Suprapubic skin (tissue), 4 donors: ENCODE results near the gene PTPN11. TPM values are rescaled to one million over a fixed set of nuclear protein-coding genes. Genes with fewer than 3 reads are reported as not detected.
"Not testable (repeated sequence)": the region's sequence is repeated elsewhere in the genome, so short reads cannot be mapped to it uniquely, and the experiment has no call there.

Experiments used
- DNase-seq, 2 donors: peaks; one replicate each; pipeline ENCODE4 v3.0.0-alpha.2; 2019; ENCODE audit warnings: low spot score in 2 of 2
- H3K27ac ChIP-seq: fragments of 200-600 bp; sonication (generic); one replicate; pipeline ENCODE4 v1.5.1; 2019
- H3K27me3 ChIP-seq: fragments of 200-600 bp; sonication (generic); one replicate; pipeline ENCODE4 v1.5.1; 2019
- H3K36me3 ChIP-seq: fragments of 200-600 bp; sonication (generic); one replicate; pipeline ENCODE4 v1.5.1; 2019
- H3K4me1 ChIP-seq: fragments of 200-600 bp; sonication (generic); one replicate; pipeline ENCODE4 v1.5.1; 2019
- H3K4me3 ChIP-seq: fragments of 200-600 bp; sonication (generic); one replicate; pipeline ENCODE4 v1.5.1; 2019; ENCODE audit warnings: mild to moderate bottlenecking
- H3K9me3 ChIP-seq: fragments of 200-600 bp; sonication (generic); one replicate; pipeline ENCODE4 v1.5.1; 2019
- CTCF ChIP-seq, 2 donors: fragments of 200-600 bp in 1 of 2; fragments of 450-650 bp in 1 of 2; sonication (generic) in 1 of 2; IDR thresholded peaks; one replicate each; pipeline ENCODE4 v1.5.1; 2016 to 2019; ENCODE audit warnings: antibody characterized with exemption in 2 of 2, mild to moderate bottlenecking in 1 of 2, moderate library complexity in 1 of 2
- EP300 ChIP-seq: sonication (generic); formaldehyde crosslinking; IDR thresholded peaks from one replicate; pipeline ENCODE4 v1.6.1; 2017; ENCODE audit warnings: antibody characterized with exemption
- POLR2A ChIP-seq, 2 donors: fragments of 450-650 bp; IDR thresholded peaks; one replicate each; pipeline ENCODE4 v1.6.1; 2017; ENCODE audit warnings: antibody characterized with exemption in 2 of 2, mild to moderate bottlenecking in 2 of 2, moderate library complexity in 2 of 2
- POLR2AphosphoS5 ChIP-seq, 3 donors: sonication (generic); formaldehyde crosslinking; IDR thresholded peaks; one replicate each; pipeline ENCODE4 v1.6.1; 2017; ENCODE audit warnings: antibody characterized with exemption in 3 of 3
- WGBS: methylation state at CpG from one replicate; pipeline ENCODE4 v1.1.5; 2018; 5-methylcytosine and 5-hydroxymethylcytosine counted together
- total RNA-seq, 4 donors: library from RNA; depleted of rRNA; stranded (reverse); fragments of >200 nt; gene quantifications; one replicate each; pipeline ENCODE4 v1.1.0, GENCODE V29; 2016

The PTPN11 gene
- total RNA-seq, 4 donors from 2014 or later, result 56.6 to 70.7 (median 65.3) TPM

GRCh38 chr12:112406519-112407488, 11.9 kb upstream of the PTPN11 start:
- H3K36me3 ChIP-seq, result peaks cover 44% of the 10 kb centered on the region
- 83% methylated on average over 11 of the region's 11 CpGs for WGBS
- no peak overlapping the region for H3K4me3 ChIP-seq
- TF ChIP-seq EP300, result no peak
- H3K27me3 ChIP-seq, result no peaks in the 10 kb centered on the region
- DNase-seq, result no peak
- no peak overlapping the region for H3K27ac ChIP-seq
- no peaks in the 10 kb centered on the region for H3K9me3 ChIP-seq
- peaks cover 21% of the 10 kb centered on the region for H3K4me1 ChIP-seq

- H3K4me1 ChIP-seq, result peaks cover 21% of the 10 kb centered on the region
- not testable (repeated sequence) for DNase-seq, H3K9me3 ChIP-seq, H3K27me3 ChIP-seq, H3K27ac ChIP-seq
- H3K36me3 ChIP-seq, result peaks cover 44% of the 10 kb centered on the region
- H3K4me3 ChIP-seq, result peak overlapping the region; percentile 86
- WGBS, result 83% methylated on average over 6 of the region's 6 CpGs
Observed at GRCh38 chr12:112407683-112408082, 11.1 kb upstream of the PTPN11 start.

- peaks cover 44% of the 10 kb centered on the region for H3K36me3 ChIP-seq
- peak overlapping the region; percentile 86 for H3K4me3 ChIP-seq
- peaks cover 21% of the 10 kb centered on the region for H3K4me1 ChIP-seq
- H3K9me3 ChIP-seq, result no peaks in the 10 kb centered on the region
- peak overlapping the region; percentile 91 for H3K27ac ChIP-seq
- H3K27me3 ChIP-seq, result no peaks in the 10 kb centered on the region
- no peak for DNase-seq
- TF ChIP-seq CTCF (IDR thresholded peaks at IDR 0.05), result no peak
- TF ChIP-seq POLR2AphosphoS5 (IDR thresholded peaks at IDR 0.05), result no peak
- no peak for TF ChIP-seq POLR2A (IDR thresholded peaks at IDR 0.05)
- no peak for TF ChIP-seq EP300
- 18% methylated on average over 5 of the region's 5 CpGs for WGBS
Observed at GRCh38 chr12:112408621-112409020, 10.1 kb upstream of the PTPN11 start.

GRCh38 chr12:112409064-112409905, 9.5 kb upstream of the PTPN11 start, which contains the start of gene RPL6:
Gene RPL6, minus strand, starts transcription at chr12:112409605. Its CDS starts 949 bp downstream, at chr12:112408656.
- DNase-seq, result peak; percentile 85
- Histone ChIP-seq H3K36me3 (peaks cover 39% of the 10 kb centered on the region), H3K27ac (peak within 1 kb of the TSS; percentile 91), H3K4me1 (peaks cover 21% of the 10 kb centered on the region), H3K4me3 (peak within 1 kb of the TSS; percentile 86), H3K27me3 (no peaks in the 10 kb centered on the region), H3K9me3 (no peaks in the 10 kb centered on the region)
- TF ChIP-seq CTCF (IDR thresholded peaks at IDR 0.05) (no peak), EP300 (no peak), POLR2AphosphoS5 (IDR thresholded peaks at IDR 0.05) (peak; percentile 79 to 98 (median 96)), POLR2A (IDR thresholded peaks at IDR 0.05) (peak in 1 of 2 donors; percentile 75)
- 13% methylated on average over 38 of the region's 46 CpGs for WGBS

GRCh38 chr12:112409906-112410244, 8.9 kb upstream of the PTPN11 start:
- H3K4me3 ChIP-seq, result no peak overlapping the region
- H3K27me3 ChIP-seq, result no peaks in the 10 kb centered on the region
- H3K9me3 ChIP-seq, result no peaks in the 10 kb centered on the region
- 89% methylated on average over 14 of the region's 14 CpGs for WGBS
- no peak for TF ChIP-seq EP300
- no peak for TF ChIP-seq POLR2A (IDR thresholded peaks at IDR 0.05)
- no peak for TF ChIP-seq CTCF (IDR thresholded peaks at IDR 0.05)
- TF ChIP-seq POLR2AphosphoS5 (IDR thresholded peaks at IDR 0.05), result no peak
- peaks cover 33% of the 10 kb centered on the region for H3K36me3 ChIP-seq
- H3K4me1 ChIP-seq, result peaks cover 21% of the 10 kb centered on the region
- no peak overlapping the region for H3K27ac ChIP-seq
- peak in 1 of 2 donors; percentile 36 for DNase-seq
